Retina (tissue), 1 donor: ENCODE results near the gene JPH3.

Source experiments
- DNase-seq: peaks from one replicate; pipeline ENCODE4 v3.0.0-alpha.2; 2016

The JPH3 gene

DNA sequence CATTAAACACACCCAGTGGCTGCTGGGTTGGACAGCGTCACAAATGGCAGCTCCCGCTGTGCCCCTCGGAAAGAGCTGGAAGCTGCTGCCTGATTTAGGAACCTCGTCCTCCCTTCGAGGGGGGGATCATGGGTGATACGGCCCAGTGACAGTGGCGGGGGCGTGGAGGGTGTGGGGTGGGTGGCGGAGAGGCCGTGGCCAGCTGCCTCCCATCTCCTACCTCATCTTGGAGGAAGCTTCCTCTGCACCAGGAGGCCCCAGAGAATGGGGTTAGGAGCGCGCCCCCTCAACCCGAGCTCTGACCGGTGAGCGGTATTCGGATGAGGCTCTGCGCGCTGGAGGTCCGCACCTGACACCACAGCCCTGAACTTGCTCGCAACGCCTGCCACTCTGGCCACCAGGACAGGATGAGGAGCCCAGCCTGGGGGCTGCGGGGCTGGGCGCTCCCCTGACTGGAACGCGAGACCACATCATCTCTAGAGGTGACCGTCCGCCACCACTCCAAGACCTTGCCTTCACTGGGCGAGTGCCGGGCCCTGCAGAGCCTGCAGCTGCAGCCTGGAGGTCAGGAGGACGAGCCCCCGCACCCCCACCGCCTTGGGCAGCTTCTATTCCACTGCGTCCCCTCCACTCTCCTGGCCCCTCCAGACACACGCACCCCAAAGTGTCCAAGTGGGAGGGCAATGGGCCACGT lies 82.5 kb downstream of the JPH3 start:
- DNase-seq: no peak

DNA sequence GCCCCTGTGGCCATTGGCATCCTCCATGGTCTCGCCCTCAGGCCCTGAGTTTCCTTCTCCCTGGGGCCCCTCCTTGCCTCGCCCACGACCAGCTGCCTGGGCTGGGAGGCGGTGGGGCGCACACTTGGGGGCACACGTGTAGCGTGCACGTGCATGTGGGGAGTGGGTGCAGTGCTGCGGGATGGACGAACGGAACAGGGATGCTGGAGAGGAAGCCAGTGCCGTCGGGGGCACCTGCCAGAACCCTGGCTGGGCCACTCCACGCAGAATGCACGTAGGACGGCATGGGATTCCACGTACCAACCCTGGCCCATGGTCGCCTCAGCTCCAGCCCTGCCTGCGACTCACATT lies 83.1 kb downstream of the JPH3 start:
- no peak for DNase-seq

DNA sequence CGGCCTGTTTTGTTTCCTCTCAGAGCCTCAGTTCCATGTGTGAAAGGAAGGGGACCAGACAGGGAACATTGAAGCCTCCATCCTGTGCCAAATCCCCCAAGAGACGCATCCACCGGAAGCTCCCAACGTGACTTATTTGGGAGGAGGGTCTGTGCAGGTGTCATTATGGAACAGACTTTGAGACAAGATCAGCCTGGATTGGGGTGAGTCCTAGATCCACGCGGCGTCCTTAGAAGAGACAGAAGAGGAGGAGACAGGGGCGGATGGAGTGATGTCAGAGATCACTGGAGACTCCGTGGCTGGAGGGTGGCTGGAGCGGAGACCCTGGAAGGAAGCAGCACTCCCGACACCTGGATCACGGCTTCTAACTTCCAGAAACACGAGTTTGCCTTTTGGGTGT lies 83.5 kb downstream of the JPH3 start:
- no peak for DNase-seq

DNA sequence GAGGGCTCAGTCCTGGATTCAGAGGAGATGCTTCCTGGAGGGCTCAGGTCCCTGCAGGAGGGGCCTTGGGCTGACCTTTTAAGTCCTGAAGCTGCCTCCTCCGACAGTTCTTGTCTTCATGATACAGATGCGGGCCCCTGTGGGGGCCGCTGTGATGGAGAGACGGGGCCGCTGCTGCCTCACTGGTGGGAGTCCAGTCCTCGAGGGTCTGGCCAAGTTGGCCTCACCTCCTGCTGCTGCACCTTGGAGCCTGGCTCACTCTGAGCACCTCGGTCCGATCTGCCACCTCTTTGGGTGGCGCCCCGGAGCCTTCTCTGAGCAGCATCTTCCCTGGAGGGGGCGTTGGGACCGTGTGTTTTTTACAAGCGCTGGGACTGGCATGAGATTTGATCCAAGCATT lies 84.4 kb downstream of the JPH3 start:
- no peak for DNase-seq

DNA sequence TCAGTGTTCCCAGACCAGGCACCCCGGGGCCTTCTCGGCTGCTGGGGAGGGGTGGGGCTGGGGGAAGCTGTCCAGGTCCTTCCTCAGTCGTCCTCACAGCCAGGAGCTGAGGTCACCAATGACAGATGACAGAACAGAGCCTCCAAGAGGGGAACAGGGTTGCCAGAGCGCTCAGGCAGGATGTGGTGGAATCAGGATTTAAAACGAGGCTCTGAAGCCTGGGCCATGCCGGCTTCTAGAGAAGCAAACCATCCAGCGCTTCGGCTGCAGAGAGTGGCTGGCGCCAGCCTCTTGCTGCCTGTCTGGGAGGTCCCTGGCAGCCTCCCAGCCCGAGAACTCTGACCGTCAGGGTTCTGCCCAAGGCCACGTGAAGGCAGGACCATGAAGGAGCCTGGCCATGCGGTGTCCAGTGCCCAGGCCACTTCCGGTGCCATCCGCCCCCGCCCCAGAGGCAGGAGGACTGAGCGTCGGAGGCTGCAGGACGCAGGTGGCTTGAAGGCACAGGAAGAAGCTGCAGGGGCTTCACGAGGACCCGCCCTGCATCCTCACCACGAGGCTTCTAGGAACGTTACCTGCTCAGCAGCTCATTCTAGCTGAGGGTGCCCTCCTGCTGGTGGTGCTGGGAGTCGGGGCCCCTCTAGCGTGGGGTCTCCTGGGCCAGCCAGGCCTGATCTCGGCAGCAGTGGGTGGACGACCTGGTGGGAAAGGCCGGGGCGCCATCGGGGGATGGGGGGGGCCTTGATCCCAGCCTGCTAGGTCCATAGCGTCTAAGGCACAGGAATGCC lies 85.0 kb downstream of the JPH3 start:
- no peak for DNase-seq

DNA sequence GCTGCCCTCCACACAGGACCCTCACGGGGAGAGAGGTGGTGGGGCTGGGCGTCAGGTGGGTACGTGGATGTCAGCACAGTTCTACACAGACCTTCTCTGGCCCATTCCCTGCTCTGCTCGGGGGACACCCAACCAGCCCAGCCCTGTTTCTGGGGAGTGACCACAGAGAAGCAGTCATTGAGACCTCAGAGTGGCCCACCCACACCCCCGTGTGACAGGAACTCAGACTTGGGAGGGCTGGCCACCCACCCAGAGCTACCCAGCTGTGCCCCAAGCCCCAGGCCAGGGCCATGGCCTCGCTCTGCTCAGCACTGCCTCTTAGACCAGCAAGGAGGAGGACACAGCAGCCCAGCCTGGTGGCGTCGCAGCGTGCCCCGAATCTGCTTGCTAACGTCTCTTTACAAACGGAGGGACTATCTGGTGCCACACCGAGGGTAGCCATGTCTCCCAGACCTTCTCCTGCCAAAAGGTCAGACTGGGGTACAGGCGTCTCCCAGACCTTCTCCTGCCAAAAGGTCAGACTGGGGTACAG lies 85.8 kb downstream of the JPH3 start:
- DNase-seq: no peak

DNA sequence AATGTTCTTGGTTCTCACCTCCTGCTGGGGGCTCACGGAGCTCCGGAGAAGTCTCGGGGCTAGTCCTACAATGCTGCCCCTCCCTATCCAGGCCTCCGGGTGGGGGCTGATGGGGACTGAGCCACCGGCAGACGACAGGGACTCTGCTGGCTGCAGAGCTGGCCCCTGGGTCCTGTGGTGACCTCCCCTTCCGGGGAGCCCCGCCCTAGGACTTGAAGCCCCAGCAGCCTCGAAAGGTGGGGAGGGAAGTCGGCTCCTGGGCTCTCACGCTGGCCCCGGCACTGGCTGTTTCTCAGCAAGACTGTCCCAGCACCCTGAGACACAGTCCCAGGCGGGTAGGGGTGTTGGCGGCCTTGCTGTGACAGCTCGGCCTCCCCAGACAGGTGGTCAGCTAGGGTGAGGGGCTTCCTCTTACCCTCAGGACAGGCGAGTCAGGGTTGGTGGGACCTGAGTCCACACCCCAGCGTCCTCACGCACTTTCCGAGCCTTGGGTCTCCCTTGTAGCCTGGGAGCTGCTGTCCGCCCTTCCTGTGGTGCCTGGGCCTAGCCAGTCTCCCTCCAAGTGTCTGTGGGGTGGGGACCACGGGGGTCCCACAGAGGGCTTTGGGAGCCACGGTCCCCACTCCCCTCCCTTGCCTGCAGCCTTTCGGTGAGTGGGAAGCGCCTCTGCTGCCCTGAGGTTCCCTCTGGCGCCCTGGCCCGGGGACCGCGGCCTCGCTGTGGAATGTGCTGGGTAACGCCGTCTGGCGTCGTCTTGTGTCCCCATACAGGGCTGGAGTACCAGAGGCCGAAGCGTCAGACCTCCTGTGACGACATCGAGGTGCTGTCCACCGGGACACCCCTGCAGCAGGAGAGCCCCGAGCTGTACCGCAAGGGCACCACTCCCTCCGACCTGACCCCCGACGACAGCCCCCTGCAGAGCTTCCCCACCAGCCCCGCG lies 86.8 kb downstream of the JPH3 start:
- no peak for DNase-seq

DNA sequence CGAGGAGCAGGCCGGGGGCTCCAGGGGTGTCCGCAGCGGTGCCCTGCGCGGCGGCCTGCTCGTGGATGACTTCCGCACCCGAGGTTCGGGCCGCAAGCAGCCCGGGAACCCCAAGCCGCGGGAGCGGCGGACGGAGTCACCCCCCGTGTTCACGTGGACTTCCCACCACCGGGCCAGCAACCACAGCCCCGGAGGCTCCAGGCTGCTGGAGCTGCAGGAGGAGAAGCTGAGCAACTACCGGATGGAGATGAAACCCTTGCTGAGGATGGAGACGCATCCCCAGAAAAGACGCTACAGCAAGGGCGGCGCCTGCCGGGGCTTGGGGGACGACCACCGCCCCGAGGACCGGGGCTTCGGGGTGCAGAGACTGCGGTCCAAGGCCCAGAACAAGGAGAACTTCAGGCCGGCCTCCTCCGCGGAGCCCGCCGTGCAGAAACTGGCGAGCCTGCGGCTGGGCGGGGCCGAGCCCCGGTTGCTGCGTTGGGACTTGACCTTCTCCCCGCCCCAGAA lies 87.7 kb downstream of the JPH3 start:
- DNase-seq: no peak

DNA sequence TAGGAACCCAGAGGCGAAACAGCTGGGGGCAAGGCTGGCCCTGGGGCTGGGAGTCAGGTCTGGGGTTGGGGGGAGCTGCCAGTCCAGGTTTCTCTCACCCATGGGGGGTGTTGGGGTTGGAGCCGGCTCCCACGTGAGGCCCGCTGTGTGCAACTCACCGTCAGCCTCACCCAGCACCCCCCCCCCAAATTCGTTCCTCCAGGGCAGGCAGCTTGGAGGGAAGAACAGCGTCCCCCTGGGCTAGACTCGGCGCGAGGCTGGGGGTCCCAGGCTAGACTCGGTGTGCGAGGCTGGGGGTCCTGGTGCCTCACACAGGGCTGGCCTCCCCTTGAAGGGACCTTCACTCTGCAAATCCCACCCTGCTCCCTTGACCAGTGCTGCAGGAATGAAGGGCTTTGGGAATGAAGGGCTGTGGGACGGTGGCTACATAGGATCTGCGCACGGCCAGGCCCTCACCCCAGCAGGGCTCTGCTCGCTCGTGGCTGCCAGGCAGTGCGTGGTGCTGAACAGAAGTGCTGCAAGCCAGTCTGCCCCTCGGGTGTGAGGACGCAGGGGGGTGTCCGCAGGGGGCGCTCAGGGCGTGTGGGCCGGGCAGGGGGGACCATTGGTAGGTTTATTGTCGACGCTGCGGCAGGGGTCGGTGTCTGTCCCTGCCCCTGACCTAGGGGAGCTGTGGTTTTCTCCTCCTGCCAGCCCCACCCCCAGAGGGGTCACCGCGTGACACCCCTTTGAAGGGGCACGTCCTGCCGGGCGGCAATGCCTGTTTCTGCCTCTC lies 88.8 kb downstream of the JPH3 start:
- DNase-seq: no peak

DNA sequence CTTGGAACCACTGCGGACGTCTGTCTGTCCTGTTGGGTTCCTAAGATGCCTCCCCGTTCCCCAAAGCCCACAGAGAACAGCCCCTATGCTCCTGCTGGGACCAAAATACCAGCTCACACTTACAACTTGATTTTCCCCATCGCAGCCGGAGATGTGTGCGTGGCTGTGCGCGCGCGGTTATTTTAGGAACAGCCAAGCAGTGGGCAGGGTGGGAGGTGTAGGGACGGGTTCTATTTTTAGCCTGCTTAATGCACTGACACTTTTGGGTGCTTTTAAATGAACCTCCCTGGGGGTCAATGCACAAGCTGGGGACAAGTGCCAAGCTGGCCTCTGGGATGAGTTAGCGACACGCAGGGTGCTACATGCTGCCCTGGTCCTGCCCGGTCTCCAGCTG lies 89.4 kb downstream of the JPH3 start:
- DNase-seq: no peak

DNA sequence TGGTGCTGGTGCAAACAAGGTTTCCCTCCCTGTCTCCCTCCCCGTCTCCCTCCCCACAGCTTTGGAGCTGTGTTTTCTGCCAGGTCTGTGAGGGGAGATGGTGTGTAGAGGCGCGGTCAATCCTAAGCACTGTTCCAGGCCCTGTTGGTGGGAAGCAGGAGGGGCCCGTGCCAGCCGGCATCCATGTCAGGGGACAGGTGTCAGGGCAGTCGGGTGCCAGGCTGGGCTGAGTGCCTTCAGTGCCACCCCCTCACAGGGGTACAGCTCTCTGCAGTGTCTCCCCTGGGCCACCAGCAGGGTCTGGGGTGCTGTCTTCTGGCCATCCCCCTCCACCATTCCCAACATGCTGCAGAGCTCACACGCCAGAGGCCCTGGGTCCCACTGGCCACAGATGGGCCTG lies 89.9 kb downstream of the JPH3 start:
- DNase-seq: no peak

DNA sequence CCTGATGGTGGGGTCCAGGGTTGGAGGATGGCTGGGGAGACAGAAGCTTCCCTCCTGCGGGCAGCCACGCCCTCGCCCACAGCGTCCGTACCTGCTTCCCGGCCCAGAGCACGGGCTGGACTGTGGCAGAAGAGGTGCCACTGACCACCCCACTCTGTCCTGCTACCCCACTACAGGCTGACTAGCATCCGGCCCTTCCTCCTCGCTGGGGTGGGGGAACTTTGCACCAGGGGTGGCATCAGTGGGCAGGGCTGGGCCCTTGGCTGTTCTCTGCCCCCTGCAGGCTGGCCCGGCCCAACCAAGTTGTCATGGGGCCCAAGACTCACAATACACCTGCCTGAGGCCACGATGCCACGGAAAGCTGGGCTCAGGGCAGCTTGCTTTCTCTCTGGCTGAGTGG lies 90.4 kb downstream of the JPH3 start:
- no peak for DNase-seq

DNA sequence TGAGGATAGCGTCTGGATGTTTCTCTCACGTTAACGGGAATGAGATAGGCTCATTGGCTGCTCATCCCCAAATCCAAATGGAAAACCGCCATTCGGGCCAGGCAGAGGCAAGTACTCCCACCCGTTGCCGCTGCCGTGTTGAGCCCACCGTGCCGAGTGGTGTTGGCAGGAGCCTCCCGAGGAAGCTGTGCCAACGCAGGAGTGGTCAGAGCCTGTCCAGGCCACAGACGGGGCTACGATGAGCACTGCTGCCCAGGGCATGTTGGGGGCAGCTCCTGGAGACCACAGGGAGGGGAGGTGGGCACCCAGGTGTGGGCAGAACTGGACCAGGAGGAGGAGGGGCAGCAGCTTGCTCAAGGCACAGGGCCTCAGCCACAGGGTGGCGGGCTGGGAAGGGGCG lies 91.5 kb downstream of the JPH3 start:
- DNase-seq: no peak

DNA sequence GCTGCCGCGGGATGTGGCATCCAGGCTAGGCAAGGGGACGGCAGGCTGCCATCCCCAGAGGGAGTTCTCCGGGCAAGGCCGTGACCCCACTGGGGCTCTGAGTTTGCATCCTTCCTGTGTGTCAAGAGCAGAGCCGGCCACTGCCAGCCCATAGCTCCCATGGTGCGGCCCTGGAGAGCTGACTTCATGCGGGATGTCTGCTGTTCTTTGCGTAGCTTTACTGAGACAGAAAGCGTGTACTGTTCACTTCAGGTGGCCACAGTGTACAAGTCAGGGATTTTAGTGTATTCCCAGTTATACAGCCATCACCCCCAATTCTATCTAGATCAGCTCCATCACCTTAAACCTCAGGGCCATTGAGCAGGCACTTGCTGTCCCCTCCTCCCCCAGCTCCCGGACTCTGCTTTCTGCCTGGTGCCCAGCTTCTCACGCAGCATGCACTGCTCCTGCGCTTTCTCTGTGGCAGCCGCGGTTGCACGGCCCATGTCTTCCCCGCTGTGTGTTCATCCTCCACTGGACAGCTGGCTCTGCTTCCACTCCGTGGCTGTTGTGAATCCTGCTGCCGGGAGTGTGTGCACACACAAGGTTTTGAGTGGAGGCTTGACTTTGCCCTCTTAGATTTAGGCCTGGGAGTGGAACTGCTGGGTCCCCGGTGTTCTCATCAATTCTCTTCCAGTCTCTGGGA lies 92.3 kb downstream of the JPH3 start:
- no peak for DNase-seq

DNA sequence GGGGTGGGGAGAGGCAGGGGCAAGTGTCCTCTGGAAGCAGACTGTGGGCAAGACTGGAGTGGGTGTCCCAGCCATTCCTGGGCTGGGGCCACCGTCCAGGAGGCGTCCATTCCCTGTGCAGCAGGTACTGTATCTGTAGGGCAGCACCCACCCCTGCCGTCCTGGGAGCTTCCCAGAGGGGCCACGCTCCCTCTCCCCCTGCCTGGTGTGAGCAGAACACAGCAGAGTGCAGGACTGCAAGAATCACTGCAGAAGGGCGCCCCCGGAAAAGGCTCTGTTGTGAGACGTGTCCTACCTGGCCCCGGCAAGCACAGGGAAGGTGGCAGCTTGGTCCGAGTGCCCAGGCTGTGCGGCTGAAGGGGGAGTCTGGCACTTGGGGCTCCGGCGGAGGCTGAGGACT lies 93.2 kb downstream of the JPH3 start:
- no peak for DNase-seq

DNA sequence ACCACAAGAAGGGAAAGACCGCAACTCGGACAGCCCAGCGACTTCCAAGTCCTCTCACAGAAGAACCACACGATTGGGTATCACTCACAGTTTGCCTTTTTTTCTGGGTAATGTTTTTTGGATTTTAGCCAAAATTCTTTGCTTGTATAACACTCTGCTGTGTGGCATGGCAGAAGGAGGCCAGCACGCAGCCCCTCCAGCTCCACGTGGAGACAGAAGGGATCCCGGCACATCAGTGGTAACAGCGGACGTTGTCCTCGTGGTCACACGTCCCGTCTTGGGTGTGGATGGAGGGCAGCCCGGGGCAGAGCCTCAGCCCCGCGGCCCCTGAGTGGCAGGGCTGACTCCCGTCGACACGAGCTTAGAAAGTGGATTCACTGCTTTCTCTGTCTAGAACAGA lies 94.4 kb downstream of the JPH3 start:
- no peak for DNase-seq

DNA sequence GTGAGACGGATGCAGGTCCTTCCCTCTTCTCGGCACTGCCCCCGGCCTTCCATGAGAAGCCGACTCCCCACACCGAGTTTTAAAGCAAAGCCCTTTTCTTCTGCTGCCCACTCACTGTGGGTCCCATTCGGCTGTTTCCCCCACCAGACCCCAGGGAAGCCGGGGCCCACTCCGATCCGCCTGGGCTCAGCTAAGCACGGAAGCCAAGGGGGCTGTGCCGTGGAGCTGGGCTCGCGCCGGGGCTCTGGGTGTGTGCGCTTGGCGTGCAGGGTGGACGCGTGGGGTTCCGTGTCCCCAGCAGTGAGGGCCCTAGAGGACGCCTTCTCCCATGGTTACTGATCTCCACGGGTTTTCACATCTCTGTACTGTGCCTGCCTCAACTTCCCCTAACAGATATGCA lies 94.9 kb downstream of the JPH3 start:
- no peak for DNase-seq

DNA sequence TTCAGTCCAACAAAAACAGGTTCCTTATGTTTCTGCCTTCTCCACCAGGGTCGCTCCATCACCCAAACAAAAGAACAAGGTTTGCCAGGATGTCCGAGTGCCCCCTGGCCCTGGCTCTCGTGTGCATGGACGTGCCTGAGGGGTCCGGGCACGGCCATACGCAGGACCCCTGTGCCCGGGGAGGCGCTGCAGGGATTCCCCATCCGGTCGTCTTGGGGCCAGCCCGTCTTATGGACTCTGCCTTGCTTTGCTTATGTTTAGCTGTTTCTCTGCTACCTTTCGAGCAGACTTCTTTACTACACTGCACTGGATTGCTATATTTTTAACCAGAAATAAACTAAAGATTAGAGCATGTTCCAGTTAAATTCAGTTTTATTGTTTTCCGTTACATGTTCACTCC lies 95.5 kb downstream of the JPH3 start:
- no peak for DNase-seq

DNA sequence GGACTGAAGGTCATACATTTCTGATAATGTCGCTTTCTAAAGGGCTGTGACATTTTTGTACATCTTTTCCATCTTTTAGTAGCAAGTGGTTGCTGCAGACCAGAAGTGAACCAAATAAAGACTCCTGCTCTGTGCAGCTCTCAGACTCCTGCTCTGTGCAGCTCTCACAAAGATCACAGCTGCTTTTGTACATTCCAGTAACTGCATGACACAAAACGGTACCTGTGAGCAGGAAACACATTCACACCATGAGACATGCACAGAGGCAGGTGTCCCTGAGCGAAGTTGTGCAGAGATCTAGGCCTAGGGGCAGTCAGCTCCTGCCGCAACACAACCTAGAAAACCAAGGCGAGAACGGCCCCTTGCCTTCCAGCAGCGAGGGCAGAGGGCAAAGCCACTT lies 95.9 kb downstream of the JPH3 start:
- DNase-seq: no peak

DNA sequence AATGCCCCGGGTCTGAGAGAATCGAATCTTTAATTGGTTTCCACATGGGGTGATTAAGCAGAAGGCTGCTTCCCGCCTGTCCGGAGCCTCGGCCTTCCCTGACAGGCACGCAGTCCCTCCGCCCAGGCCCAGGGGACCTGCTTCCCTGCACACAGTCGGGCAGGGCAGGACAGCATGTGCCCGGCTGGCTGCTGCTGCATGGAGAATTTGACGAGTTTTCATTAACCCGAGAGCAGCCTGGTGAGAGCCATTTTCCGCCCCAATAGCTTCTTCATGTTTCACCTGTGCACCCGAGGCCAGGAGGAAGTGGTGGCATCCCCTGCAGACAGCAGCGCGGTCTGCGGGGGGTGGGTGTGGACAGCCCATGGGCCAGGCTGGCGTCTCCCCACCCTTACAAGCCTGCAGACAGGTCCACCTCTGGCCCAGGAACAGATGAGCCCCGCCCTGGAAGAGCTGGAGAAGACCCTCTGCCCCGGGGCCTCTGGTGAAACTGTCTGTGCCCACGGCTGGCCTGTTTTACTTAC lies 96.4 kb downstream of the JPH3 start:
- DNase-seq: no peak

DNA sequence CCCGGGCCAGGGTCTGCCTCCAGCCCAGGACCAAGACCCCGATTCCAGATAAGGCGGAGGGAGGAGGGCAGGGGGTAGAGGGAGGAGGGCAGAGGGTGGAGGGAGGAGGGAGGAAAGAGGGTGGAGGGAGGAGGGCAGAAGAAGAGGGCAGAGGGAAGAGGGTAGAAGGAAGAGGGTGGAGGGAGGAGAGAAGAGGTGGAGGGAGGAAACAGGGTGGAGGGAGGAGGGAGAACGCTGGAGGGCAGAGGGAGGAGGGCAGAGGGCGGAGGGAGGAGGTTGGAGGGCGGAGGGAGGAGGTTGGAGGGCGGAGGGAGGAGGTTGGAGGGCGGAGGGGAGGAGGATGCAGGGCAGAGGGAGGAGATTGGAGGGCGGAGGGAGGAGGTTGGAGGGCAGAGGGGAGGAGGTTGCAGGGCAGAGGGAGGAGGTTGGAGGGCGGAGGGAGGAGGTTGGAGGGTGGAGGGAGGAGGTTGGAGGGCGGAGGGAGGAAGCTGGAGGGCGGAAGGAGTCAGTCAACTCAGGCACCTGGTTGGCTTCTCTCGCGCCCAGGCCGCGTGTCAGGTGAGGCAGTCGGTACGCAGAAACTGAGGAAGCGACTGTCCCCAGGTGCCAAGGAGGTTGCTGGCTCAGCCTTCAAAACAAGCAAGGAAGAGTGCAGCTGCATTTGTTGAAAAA lies 98.2 kb downstream of the JPH3 start:
- no peak for DNase-seq
